ENCODE measurements around the gene TSNAX.

The TSNAX gene

GRCh38 chr1:231518485-231519034, 9.9 kb upstream of the TSNAX start:
- CTCF ChIA-PET: no interaction called here

GRCh38 chr1:231519166-231519565, 9.3 kb upstream of the TSNAX start:
- no peak for DNase-seq (ENCODE audit: low spot score)
- TF ChIP-seq CTCF (conservative IDR thresholded peaks at IDR 0.05; ENCODE audit: low read depth): no peak
- ChIA-PET POLR2A (ENCODE audit: low non-redundant PET) (no interaction called here), CTCF (interaction anchor here (0.7 kb wide), 1 partner anchor 163 kb away, joined by 5 read pairs; no protein-coding TSS in a partner anchor)
- no peak overlapping the region for H3K27ac ChIP-seq

More at GRCh38 chr1:231518485-231519034, 9.9 kb upstream of the TSNAX start:
- no peak for TF ChIP-seq CTCF (conservative IDR thresholded peaks at IDR 0.05; ENCODE audit: low read depth)
- POLR2A ChIA-PET (ENCODE audit: low non-redundant PET): no interaction called here
- no peak for DNase-seq (ENCODE audit: low spot score)
- H3K27ac ChIP-seq: no peak overlapping the region

GRCh38 chr1:231522038-231522437, 6.4 kb upstream of the TSNAX start:
- CTCF ChIA-PET: no interaction called here
- POLR2A ChIA-PET (ENCODE audit: low non-redundant PET): no interaction called here
- H3K27ac ChIP-seq: no peak overlapping the region
- TF ChIP-seq CTCF (conservative IDR thresholded peaks at IDR 0.05; ENCODE audit: low read depth): no peak
- DNase-seq (ENCODE audit: low spot score): no peak

- CTCF ChIA-PET: no interaction called here
Measured at GRCh38 chr1:231522931-231523642, 5.4 kb upstream of the TSNAX start.

GRCh38 chr1:231523816-231524215, 4.7 kb upstream of the TSNAX start:
- no peak for DNase-seq (ENCODE audit: low spot score)
- H3K27ac ChIP-seq: no peak overlapping the region
- POLR2A ChIA-PET (ENCODE audit: low non-redundant PET): no interaction called here
- TF ChIP-seq CTCF (conservative IDR thresholded peaks at IDR 0.05; ENCODE audit: low read depth): no peak
- CTCF ChIA-PET: no interaction called here

More at GRCh38 chr1:231522931-231523642, 5.4 kb upstream of the TSNAX start:
- H3K27ac ChIP-seq: no peak overlapping the region
- DNase-seq (ENCODE audit: low spot score): no peak
- POLR2A ChIA-PET (ENCODE audit: low non-redundant PET): no interaction called here
- TF ChIP-seq CTCF (conservative IDR thresholded peaks at IDR 0.05; ENCODE audit: low read depth): no peak

GRCh38 chr1:231526536-231526935, 1.9 kb upstream of the TSNAX start:
- no peak overlapping the region for H3K27ac ChIP-seq
- no peak for TF ChIP-seq CTCF (conservative IDR thresholded peaks at IDR 0.05; ENCODE audit: low read depth)
- CTCF ChIA-PET: no interaction called here
- no peak for DNase-seq (ENCODE audit: low spot score)
- POLR2A ChIA-PET (ENCODE audit: low non-redundant PET): no interaction called here
